Tibial nerve (tissue), 4 donors: ENCODE data around the gene ISL2. TPM values are rescaled to one million over a fixed set of nuclear protein-coding genes. Genes with fewer than 3 reads are reported as not detected.

Experiments used
- DNase-seq, 2 donors: peaks; one replicate each; pipeline ENCODE4 v3.0.0-alpha.2; 2019; ENCODE audit warnings: low spot score in 2 of 2
- H3K27ac ChIP-seq, 4 donors: fragments of 200-600 bp; sonication (generic) in 3 of 4; one replicate each; pipeline ENCODE4 v1.5.1; 2017 to 2019; ENCODE audit warnings: mild to moderate bottlenecking in 1 of 4
- H3K27me3 ChIP-seq, 2 donors: fragments of 200-600 bp; sonication (generic) in 1 of 2; one replicate each; pipeline versions ENCODE4 v1.5.1 to v1.6.0; 2017 to 2019
- H3K36me3 ChIP-seq, 3 donors: fragments of 200-600 bp; sonication (generic); one replicate each; pipeline ENCODE4 v1.5.1; 2018 to 2019
- H3K4me1 ChIP-seq, 4 donors: fragments of 200-600 bp; sonication (generic) in 3 of 4; one replicate each; pipeline ENCODE4 v1.5.1; 2017 to 2019
- H3K4me3 ChIP-seq, 4 donors: fragments of 200-600 bp; sonication (generic) in 3 of 4; one replicate each; pipeline ENCODE4 v1.5.1; 2017 to 2019; ENCODE audit warnings: mild to moderate bottlenecking in 1 of 4, moderate library complexity in 1 of 4
- H3K9me3 ChIP-seq, 4 donors: fragments of 200-600 bp; sonication (generic) in 3 of 4; one replicate each; pipeline ENCODE4 v1.5.1; 2017 to 2019
- CTCF ChIP-seq, 5 experiments: fragments of 200-600 bp in 3 of 5; fragments of 450-650 bp in 2 of 5; sonication (generic) in 3 of 5; IDR thresholded peaks; one replicate each; pipeline ENCODE4 v1.5.1; 2016 to 2019; ENCODE audit warnings: antibody characterized with exemption in 5 of 5, mild to moderate bottlenecking in 3 of 5, moderate library complexity in 2 of 5
- EP300 ChIP-seq, 2 donors: sonication (generic); formaldehyde crosslinking; IDR thresholded peaks; one replicate each; pipeline ENCODE4 v1.6.1; 2017; ENCODE audit warnings: antibody characterized with exemption in 2 of 2, mild to moderate bottlenecking in 1 of 2
- POLR2A ChIP-seq, 2 donors: fragments of 450-650 bp; IDR thresholded peaks; one replicate each; pipeline ENCODE4 v1.6.1; 2017; ENCODE audit warnings: antibody characterized with exemption in 2 of 2, mild to moderate bottlenecking in 2 of 2, moderate library complexity in 2 of 2
- WGBS, 2 donors: methylation state at CpG; one replicate each; pipeline ENCODE4 v1.1.5; 2018; 5-methylcytosine and 5-hydroxymethylcytosine counted together
- total RNA-seq, 4 donors: library from RNA; depleted of rRNA; stranded (reverse); fragments of >200 nt; gene quantifications; one replicate each; pipeline ENCODE4 v1.1.0, GENCODE V29; 2016

ISL2 gene
- total RNA-seq, 4 donors from 2014 or later = not detected

GRCh38 chr15:76334438-76335306, 1.9 kb upstream of the ISL2 start:
- no peak for DNase-seq
- no peak for TF ChIP-seq POLR2A (IDR thresholded peaks at IDR 0.05)
- no peak for TF ChIP-seq CTCF (IDR thresholded peaks at IDR 0.05)
- TF ChIP-seq EP300 (IDR thresholded peaks at IDR 0.05) = no peak
- Histone ChIP-seq H3K36me3 (no peaks in the 10 kb centered on the region), H3K4me1 (peaks cover 0 to 44% (median 22%) of the 10 kb centered on the region in 4 donors), H3K4me3 (no peak overlapping the region), H3K27ac (no peak overlapping the region), H3K9me3 (no peaks in the 10 kb centered on the region), H3K27me3 (peaks cover 16 to 86% of the 10 kb centered on the region in 2 donors)
- 24 to 26% methylated on average over 44 of the region's 44 CpGs for WGBS, 2 donors

GRCh38 chr15:76335307-76336253, 993 bp upstream of the ISL2 start:
- TF ChIP-seq POLR2A (IDR thresholded peaks at IDR 0.05) = no peak
- TF ChIP-seq EP300 (IDR thresholded peaks at IDR 0.05) = peak in 1 of 2 donors; percentile 4
- WGBS, 2 donors = 10% methylated on average over 39 of the region's 39 CpGs
- Histone ChIP-seq H3K36me3 (no peaks in the 10 kb centered on the region), H3K4me3 (peak overlapping the region in 1 of 4 donors; percentile 16), H3K9me3 (no peaks in the 10 kb centered on the region), H3K27me3 (peaks cover 16 to 90% of the 10 kb centered on the region in 2 donors), H3K27ac (no peak overlapping the region), H3K4me1 (peaks cover 0 to 53% (median 31%) of the 10 kb centered on the region in 4 donors)
- no peak for DNase-seq

GRCh38 chr15:76337059-76337695, 604 bp downstream of the ISL2 start:
- no peak for DNase-seq
- Histone ChIP-seq H3K4me1 (peaks cover 0 to 69% (median 44%) of the 10 kb centered on the region in 4 donors), H3K27ac (peak overlapping the region in 1 of 4 donors; percentile 29), H3K27me3 (peaks cover 16 to 100% of the 10 kb centered on the region in 2 donors), H3K36me3 (no peaks in the 10 kb centered on the region), H3K4me3 (peak overlapping the region in 1 of 4 donors; percentile 16), H3K9me3 (no peaks in the 10 kb centered on the region)
- 10% methylated on average over 25 of the region's 25 CpGs for WGBS, 2 donors
- TF ChIP-seq CTCF (IDR thresholded peaks at IDR 0.05) (no peak), EP300 (IDR thresholded peaks at IDR 0.05) (peak in 1 of 2 donors; percentile 52), POLR2A (IDR thresholded peaks at IDR 0.05) (no peak)

- H3K27ac ChIP-seq = peak overlapping the region in 1 of 4 donors; percentile 29
- TF ChIP-seq CTCF (IDR thresholded peaks at IDR 0.05) (no peak), POLR2A (IDR thresholded peaks at IDR 0.05) (no peak), EP300 (IDR thresholded peaks at IDR 0.05) (no peak)
- 3 to 7% methylated on average over 33 to 40 of the region's 89 CpGs for WGBS, 2 donors
Measured at GRCh38 chr15:76337696-76338485, 1.3 kb downstream of the ISL2 start.

More at GRCh38 chr15:76337696-76338485, 1.3 kb downstream of the ISL2 start:
- H3K9me3 ChIP-seq = no peaks in the 10 kb centered on the region
- H3K4me3 ChIP-seq = peak overlapping the region in 2 of 4 donors; percentile 14 to 16
- peaks cover 16 to 100% of the 10 kb centered on the region in 2 donors for H3K27me3 ChIP-seq
- H3K4me1 ChIP-seq = peaks cover 0 to 76% (median 51%) of the 10 kb centered on the region in 4 donors
- no peaks in the 10 kb centered on the region for H3K36me3 ChIP-seq
- DNase-seq = no peak
